HepG2 (cell line): ENCODE data around the gene APEX2. TPM values are rescaled to one million over a fixed set of nuclear protein-coding genes. Genes with fewer than 3 reads are reported as not detected.
A peak's percentile ranks its signal among the peaks of the same experiment; 100 is the strongest.

Source experiments
- ATAC-seq: fragments of 200-7000 bp; cut with Tn5 transposase; 3 replicates; pipeline ENCODE4 v1.9.1; 2020; ENCODE audit warnings: mild to moderate bottlenecking, moderate library complexity
- BruUV-seq: library from RNA; stranded (reverse); fragments of 400-500 nt; replicated peaks from 2 replicates; lab custom pipeline; 2021; lab: Mats Ljungman, UMichigan
- CTCF ChIA-PET: fragments of 300-600 bp; formaldehyde crosslinking; extraction: SDS; loops from one replicate; lab custom pipeline; 2021; ENCODE audit warnings: low total read pairs, inconsistent platforms, low intra/inter-chr PET ratio; lab: Yijun Ruan, JAX
- POLR2A ChIA-PET: fragments of 350-600 bp; sonication (Branson Sonifier 250); formaldehyde crosslinking; loops from one replicate; lab custom pipeline; 2020; ENCODE audit warnings: antibody characterized with exemption, inconsistent platforms; lab: Yijun Ruan, JAX
- DNase-seq: peaks from one replicate; pipeline ENCODE4 v3.0.0-alpha.2; 2015; ENCODE audit warnings: low spot score
- FAIRE-seq: peaks from 3 replicates; lab custom pipeline; 2011; peaks lifted over from hg19 to GRCh38; lab: Jason Lieb, UNC
- H2AFZ ChIP-seq: one replicate; pipeline ENCODE4 v1.6.1; 2011; ENCODE audit warnings: low read length, inconsistent platforms
- H3K27ac ChIP-seq: fragments of 300-600 bp; 3 replicates; pipeline ENCODE4 v1.8.0; 2011; ENCODE audit warnings: mixed run types, mild to moderate bottlenecking, mixed read lengths, low read length, inconsistent platforms; ENCODE audit not compliant: insufficient read depth; ENCODE audit errors: extremely low read length
- H3K27me3 ChIP-seq, 2 experiments: fragments of 200-600 bp in 1 of 2; 2 replicates in 1 of 2; 3 replicates in 1 of 2; pipeline versions ENCODE4 v1.6.0 to v1.8.0; 2011; ENCODE audit warnings: low read length in 2 of 2, mild to moderate bottlenecking in 2 of 2, moderate library complexity in 2 of 2, inconsistent platforms in 1 of 2; ENCODE audit not compliant: insufficient read depth in 2 of 2, control insufficient read depth in 1 of 2
- H3K36me3 ChIP-seq, 2 experiments: fragments of 200-600 bp in 1 of 2; replicated peaks in 1 of 2; 2 replicates in 1 of 2; 3 replicates in 1 of 2; pipeline versions ENCODE4 v1.5.1 to v1.8.0; 2011; ENCODE audit warnings: low read length in 2 of 2, inconsistent platforms in 1 of 2; ENCODE audit not compliant: insufficient read depth in 2 of 2, control insufficient read depth in 1 of 2
- H3K4me1 ChIP-seq: 2 replicates; pipeline ENCODE4 v1.5.1; 2012; ENCODE audit warnings: low read length, inconsistent platforms; ENCODE audit not compliant: insufficient read depth
- H3K4me2 ChIP-seq: 2 replicates; pipeline ENCODE4 v1.6.0; 2011; ENCODE audit warnings: low read depth, low read length, inconsistent platforms
- H3K4me3 ChIP-seq, 3 experiments: fragments of 200-600 bp in 1 of 3; sonication (generic), shearing (Covaris generic) in 1 of 3; replicated peaks in 1 of 3; 2 replicates each; pipeline ENCODE4 v1.5.1; 2011 to 2016; ENCODE audit warnings: low read length in 3 of 3, inconsistent platforms in 2 of 3, low read depth in 2 of 3, mild to moderate bottlenecking in 2 of 3, control low read depth in 1 of 3, mixed read lengths in 1 of 3; ENCODE audit not compliant: insufficient read depth in 1 of 3
- H3K79me2 ChIP-seq: one replicate; pipeline ENCODE4 v1.6.1; 2011; ENCODE audit warnings: low read length, inconsistent platforms; ENCODE audit not compliant: insufficient read depth
- H3K9ac ChIP-seq: 2 replicates; pipeline ENCODE4 v1.6.0; 2011; ENCODE audit warnings: mild to moderate bottlenecking, low read depth, low read length, inconsistent platforms; ENCODE audit not compliant: insufficient read depth
- H3K9me3 ChIP-seq: 2 replicates; pipeline ENCODE4 v1.5.1; 2012; ENCODE audit warnings: mild to moderate bottlenecking, low read length
- H4K20me1 ChIP-seq: 2 replicates; pipeline ENCODE4 v1.6.0; 2011; ENCODE audit warnings: inconsistent platforms, mild to moderate bottlenecking, low read length, moderate library complexity; ENCODE audit not compliant: insufficient read depth
- ASH2L ChIP-seq: fragments of 300-600, 200-600 bp; sonication (generic); IDR thresholded peaks from 2 replicates; pipeline ENCODE4 v1.7.0; 2017; ENCODE audit warnings: low read depth, mild to moderate bottlenecking, moderate library complexity, mixed read lengths, low read length; ENCODE audit not compliant: insufficient read length
- EP300 ChIP-seq, 3 experiments: sonication (generic) in 1 of 3; formaldehyde crosslinking in 1 of 3; IDR thresholded peaks; 2 replicates each; pipeline versions ENCODE4 v1.5.1 to v1.6.1; 2011 to 2020; ENCODE audit warnings: low read depth in 2 of 3, low read length in 2 of 3, borderline replicate concordance in 1 of 3, improper control_type of control experiment in 1 of 3, mild to moderate bottlenecking in 1 of 3, missing genetic modification reagents in 1 of 3, moderate library complexity in 1 of 3
- FOXA3 ChIP-seq: IDR thresholded peaks from 2 replicates; pipeline ENCODE4 v1.6.1; 2016; ENCODE audit warnings: missing genetic modification reagents, missing compliant biosample characterization
- FOXP1 ChIP-seq, 2 experiments: fragments of 450-650 bp in 1 of 2; IDR thresholded peaks; 2 replicates each; pipeline ENCODE4 v1.6.1; 2017 to 2018; ENCODE audit warnings: antibody characterized with exemption in 1 of 2
- HDAC1 ChIP-seq: sonication (generic); formaldehyde crosslinking; IDR thresholded peaks from 2 replicates; pipeline ENCODE4 v1.5.1; 2020; ENCODE audit warnings: mild to moderate bottlenecking, missing genetic modification reagents
- HIVEP1 ChIP-seq: sonication (generic); formaldehyde crosslinking; IDR thresholded peaks from 2 replicates; pipeline ENCODE4 v1.4.0; 2020; ENCODE audit warnings: mild to moderate bottlenecking, missing genetic modification reagents
- HNF4G ChIP-seq, 2 experiments: sonication (generic) in 1 of 2; formaldehyde crosslinking in 1 of 2; IDR thresholded peaks; 2 replicates each; pipeline versions ENCODE4 v1.4.0 to v1.6.1; 2011 to 2020; ENCODE audit warnings: borderline replicate concordance in 2 of 2, low read depth in 2 of 2, mild to moderate bottlenecking in 2 of 2, low read length in 1 of 2, missing genetic modification reagents in 1 of 2, moderate library complexity in 1 of 2
- HOMEZ ChIP-seq: IDR thresholded peaks from 2 replicates; pipeline ENCODE4 v1.6.1; 2016; ENCODE audit warnings: low read depth
- NR2C2 ChIP-seq: sonication (generic); formaldehyde crosslinking; IDR thresholded peaks from 2 replicates; pipeline ENCODE4 v1.4.0; 2020; ENCODE audit warnings: missing genetic modification reagents, mild to moderate bottlenecking, moderate library complexity, borderline replicate concordance
- PPARG ChIP-seq: conservative IDR thresholded peaks from 2 replicates; pipeline ENCODE4 v1.6.1; 2016; ENCODE audit warnings: missing biosample characterization, missing genetic modification reagents
- RARA ChIP-seq: IDR thresholded peaks from 2 replicates; pipeline ENCODE4 v1.6.1; 2016; ENCODE audit warnings: missing genetic modification reagents, missing compliant biosample characterization
- XRCC5 ChIP-seq: fragments of 200-400 bp; formaldehyde crosslinking; optimal IDR thresholded peaks from 2 replicates; pipeline ENCODE3; 2017; ENCODE audit warnings: mild to moderate bottlenecking, low read length
- WGBS: methylation state at CpG from one replicate; pipeline ENCODE4 v1.1.6; 2017; ENCODE audit warnings: low lambda C conversion rate; 5-methylcytosine and 5-hydroxymethylcytosine counted together
- in situ Hi-C: cut with HindIII; loops from 2 replicates; pipeline ENCODE4 v1.10.0; 2017; ENCODE audit warnings: low pct_unique_long_range_greater_than_20kb; ENCODE audit not compliant: extremely low pct_ligation_motif_present
- intact Hi-C: fragments of 100-400 bp; cut with micrococcal nuclease; formaldehyde crosslinking; loops from one replicate; pipeline ENCODE4 v1.10.0; 2022; ENCODE audit not compliant: unreplicated experiment
- polyA plus RNA-seq, 8 experiments: library from polyadenylated mRNA; depleted of rRNA in 3 of 8; stranded (reverse) in 7 of 8; unstranded in 1 of 8; fragments of >200 nt; fragmentation: Illumina TruSeq in 4 of 8; extraction: Trizol in 4 of 8; gene quantifications; 2 replicates each; pipeline versions ENCODE4 v1.2.1 to v1.2.3, GENCODE V29; 2011 to 2016; ENCODE audit warnings: low read depth in 4 of 8, missing spikeins in 1 of 8, mixed read lengths in 1 of 8; ENCODE audit not compliant: insufficient read depth in 1 of 8
- total RNA-seq, 5 experiments: library from RNA; depleted of rRNA; stranded (reverse); fragments of >200 nt; fragmentation: Illumina TruSeq; extraction: Trizol; gene quantifications; 2 replicates each; pipeline ENCODE4 v1.2.3, GENCODE V29; 2016; ENCODE audit warnings: low read depth in 1 of 5
- TF ChIP-seq, protein P1 (sequence below): sonication (generic); formaldehyde crosslinking; conservative IDR thresholded peaks from 2 replicates; pipeline ENCODE4 v1.4.0; 2020; ENCODE audit warnings: mild to moderate bottlenecking, missing genetic modification reagents, moderate library complexity
- TF ChIP-seq, protein P2 (sequence below): IDR thresholded peaks from 2 replicates; pipeline ENCODE4 v1.4.0; 2020; ENCODE audit warnings: mild to moderate bottlenecking, missing genetic modification reagents

The APEX2 gene
- total and polyA plus RNA-seq, 2 of the 13 experiments (the other 11 are each of a cell fraction or from before 2014, with no cell fraction given) = 12.7 to 17.8 TPM

DNA sequence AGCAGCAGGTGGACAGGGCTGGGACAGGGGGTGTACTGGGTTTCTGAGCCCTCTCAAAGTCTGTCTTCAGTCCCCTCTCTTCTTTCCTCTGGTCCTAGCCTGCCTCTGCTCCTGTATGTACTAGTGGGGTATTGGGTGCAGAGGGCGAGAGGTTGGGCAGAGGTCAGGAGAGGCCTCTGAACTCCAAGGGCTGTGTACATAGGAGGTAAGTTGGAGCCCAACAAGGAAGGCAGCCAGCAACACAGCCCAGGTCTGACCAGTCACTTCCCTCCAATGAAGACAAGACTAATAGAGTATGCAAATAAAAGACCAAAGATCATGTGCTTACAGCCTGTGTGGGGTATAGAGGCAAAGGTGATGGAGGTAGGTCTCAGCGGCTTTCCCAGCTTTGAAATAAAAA lies 6.1 kb upstream of the APEX2 start, which contains the start of gene PFKFB1:
Gene PFKFB1, minus strand, starts transcription at position 90 of the 400 bp plus-strand sequence. CDS start 181 bp downstream, outside the sequence.
- no TSS peak for BruUV-seq
- DNase-seq (peak; percentile 61), FAIRE-seq (peak; percentile 97), ATAC-seq (peak; percentile 97)
- Histone ChIP-seq H2AFZ (peak within 1 kb of the TSS; percentile 27), H3K9ac (peak within 1 kb of the TSS; percentile 44), H3K4me2 (peak within 1 kb of the TSS; percentile 84), H3K79me2 (no peaks in the 10 kb centered on the region), H3K4me1 (peaks cover 59% of the 10 kb centered on the region), H3K27me3 (no peaks in the 10 kb centered on the region), H3K27ac (peak within 1 kb of the TSS; percentile 70), H3K4me3 (peak within 1 kb of the TSS; percentile 34 to 62 (median 45); a peak in 5 of 6 replicates), H3K36me3 (no peaks in the 10 kb centered on the region), H3K9me3 (no peaks in the 10 kb centered on the region), H4K20me1 (no peaks in the 10 kb centered on the region)
- 0% methylated on average over 2 of the region's 2 CpGs for WGBS
- intact Hi-C loops = loop anchor here (2.0 kb wide), 1 partner anchor 73 kb away; the partner anchor contains the start of gene TRO
- ChIA-PET CTCF (no interaction called here), POLR2A (interaction anchor here (1.5 to 2.1 kb wide), 2 partner anchors 10 to 13 kb away, joined by 4 to 16 read pairs; no protein-coding TSS in a partner anchor)
- in situ Hi-C loops = no loop called here
- TF ChIP-seq HNF4G (IDR thresholded peaks at IDR 0.05; ENCODE audit: borderline replicate concordance, low read depth, low read length) (peak; percentile 53; the same call in 1 of the 2 replicates), HNF4G (CRISPR knock-in tag; IDR thresholded peaks at IDR 0.05; ENCODE audit: borderline replicate concordance, low read depth) (no peak), RARA (peak; percentile 92), ASH2L (peak; percentile 17), XRCC5 (peak; percentile 37), FOXP1 (IDR thresholded peaks at IDR 0.05) (no peak), FOXP1 (CRISPR knock-in tag; IDR thresholded peaks at IDR 0.05) (peak; percentile 9; the same call in 1 of the 2 replicates), NR2C2 (CRISPR knock-in tag) (peak; percentile 48; the same call in 1 of the 2 replicates), PPARG (CRISPR knock-in tag) (0 out of 2 replicates have a peak, but pooled peaks have one; percentile 10), FOXA3 (peak; percentile 75), HOMEZ (CRISPR knock-in tag) (peak; percentile 26; the same call in 1 of the 2 replicates), HIVEP1 (CRISPR knock-in tag) (no peak), EP300 (IDR thresholded peaks at IDR 0.05; ENCODE audit: low read depth in 2 of 2, low read length in 2 of 2) (0 out of 4 replicates have a peak, but pooled peaks of 1 of the 2 experiments have one; percentile 10), EP300 (CRISPR knock-in tag; IDR thresholded peaks at IDR 0.05; ENCODE audit: borderline replicate concordance) (no peak), HDAC1 (CRISPR knock-in tag) (peak; percentile 47; the same call in 1 of the 2 replicates)
- TF ChIP-seq, protein P1, sequence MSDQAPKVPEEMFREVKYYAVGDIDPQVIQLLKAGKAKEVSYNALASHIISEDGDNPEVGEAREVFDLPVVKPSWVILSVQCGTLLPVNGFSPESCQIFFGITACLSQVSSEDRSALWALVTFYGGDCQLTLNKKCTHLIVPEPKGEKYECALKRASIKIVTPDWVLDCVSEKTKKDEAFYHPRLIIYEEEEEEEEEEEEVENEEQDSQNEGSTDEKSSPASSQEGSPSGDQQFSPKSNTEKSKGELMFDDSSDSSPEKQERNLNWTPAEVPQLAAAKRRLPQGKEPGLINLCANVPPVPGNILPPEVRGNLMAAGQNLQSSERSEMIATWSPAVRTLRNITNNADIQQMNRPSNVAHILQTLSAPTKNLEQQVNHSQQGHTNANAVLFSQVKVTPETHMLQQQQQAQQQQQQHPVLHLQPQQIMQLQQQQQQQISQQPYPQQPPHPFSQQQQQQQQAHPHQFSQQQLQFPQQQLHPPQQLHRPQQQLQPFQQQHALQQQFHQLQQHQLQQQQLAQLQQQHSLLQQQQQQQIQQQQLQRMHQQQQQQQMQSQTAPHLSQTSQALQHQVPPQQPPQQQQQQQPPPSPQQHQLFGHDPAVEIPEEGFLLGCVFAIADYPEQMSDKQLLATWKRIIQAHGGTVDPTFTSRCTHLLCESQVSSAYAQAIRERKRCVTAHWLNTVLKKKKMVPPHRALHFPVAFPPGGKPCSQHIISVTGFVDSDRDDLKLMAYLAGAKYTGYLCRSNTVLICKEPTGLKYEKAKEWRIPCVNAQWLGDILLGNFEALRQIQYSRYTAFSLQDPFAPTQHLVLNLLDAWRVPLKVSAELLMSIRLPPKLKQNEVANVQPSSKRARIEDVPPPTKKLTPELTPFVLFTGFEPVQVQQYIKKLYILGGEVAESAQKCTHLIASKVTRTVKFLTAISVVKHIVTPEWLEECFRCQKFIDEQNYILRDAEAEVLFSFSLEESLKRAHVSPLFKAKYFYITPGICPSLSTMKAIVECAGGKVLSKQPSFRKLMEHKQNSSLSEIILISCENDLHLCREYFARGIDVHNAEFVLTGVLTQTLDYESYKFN (CRISPR knock-in tag) = peak; percentile 75
- TF ChIP-seq, protein P2, sequence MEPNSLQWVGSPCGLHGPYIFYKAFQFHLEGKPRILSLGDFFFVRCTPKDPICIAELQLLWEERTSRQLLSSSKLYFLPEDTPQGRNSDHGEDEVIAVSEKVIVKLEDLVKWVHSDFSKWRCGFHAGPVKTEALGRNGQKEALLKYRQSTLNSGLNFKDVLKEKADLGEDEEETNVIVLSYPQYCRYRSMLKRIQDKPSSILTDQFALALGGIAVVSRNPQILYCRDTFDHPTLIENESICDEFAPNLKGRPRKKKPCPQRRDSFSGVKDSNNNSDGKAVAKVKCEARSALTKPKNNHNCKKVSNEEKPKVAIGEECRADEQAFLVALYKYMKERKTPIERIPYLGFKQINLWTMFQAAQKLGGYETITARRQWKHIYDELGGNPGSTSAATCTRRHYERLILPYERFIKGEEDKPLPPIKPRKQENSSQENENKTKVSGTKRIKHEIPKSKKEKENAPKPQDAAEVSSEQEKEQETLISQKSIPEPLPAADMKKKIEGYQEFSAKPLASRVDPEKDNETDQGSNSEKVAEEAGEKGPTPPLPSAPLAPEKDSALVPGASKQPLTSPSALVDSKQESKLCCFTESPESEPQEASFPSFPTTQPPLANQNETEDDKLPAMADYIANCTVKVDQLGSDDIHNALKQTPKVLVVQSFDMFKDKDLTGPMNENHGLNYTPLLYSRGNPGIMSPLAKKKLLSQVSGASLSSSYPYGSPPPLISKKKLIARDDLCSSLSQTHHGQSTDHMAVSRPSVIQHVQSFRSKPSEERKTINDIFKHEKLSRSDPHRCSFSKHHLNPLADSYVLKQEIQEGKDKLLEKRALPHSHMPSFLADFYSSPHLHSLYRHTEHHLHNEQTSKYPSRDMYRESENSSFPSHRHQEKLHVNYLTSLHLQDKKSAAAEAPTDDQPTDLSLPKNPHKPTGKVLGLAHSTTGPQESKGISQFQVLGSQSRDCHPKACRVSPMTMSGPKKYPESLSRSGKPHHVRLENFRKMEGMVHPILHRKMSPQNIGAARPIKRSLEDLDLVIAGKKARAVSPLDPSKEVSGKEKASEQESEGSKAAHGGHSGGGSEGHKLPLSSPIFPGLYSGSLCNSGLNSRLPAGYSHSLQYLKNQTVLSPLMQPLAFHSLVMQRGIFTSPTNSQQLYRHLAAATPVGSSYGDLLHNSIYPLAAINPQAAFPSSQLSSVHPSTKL (CRISPR knock-in tag) = peak; percentile 48; the same call in 1 of the 2 replicates
